HG02943 (cell line): Measurements from ENCODE around the gene INHBE.

Experiments
- ATAC-seq: cut with Tn5 transposase; IDR thresholded peaks from one replicate; pipeline ENCODE4 v1.9.1; 2021; ENCODE audit warnings: mild to moderate bottlenecking, low read depth, moderate library complexity; ENCODE audit not compliant: unreplicated experiment

Gene INHBE

DNA sequence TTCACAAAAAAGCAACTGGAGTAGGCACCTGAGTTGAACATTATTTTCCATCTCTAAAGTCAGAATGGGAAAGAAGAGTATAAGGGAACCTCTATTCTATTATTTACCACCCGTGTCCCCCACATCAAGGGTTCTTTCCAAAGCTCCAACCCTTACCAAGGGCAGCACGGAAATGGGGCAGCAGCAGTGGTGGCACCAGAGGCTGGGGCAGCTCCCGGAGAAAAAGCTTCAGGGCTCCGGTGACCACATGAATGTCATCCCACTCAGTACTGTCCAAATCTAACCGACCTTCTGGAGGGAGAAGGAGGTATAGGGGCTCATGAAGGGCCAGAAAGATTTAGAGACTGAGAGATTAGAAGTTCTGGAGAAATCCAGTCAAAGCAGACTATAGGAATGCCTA is 18.8 kb downstream of the INHBE start:
- ATAC-seq = no peak

GRCh38 chr12:57474430-57474829 is 19.3 kb downstream of the INHBE start:
- no peak for ATAC-seq

- ATAC-seq = no peak
Measured at GRCh38 chr12:57474862-57475261, 19.8 kb downstream of the INHBE start.

- ATAC-seq = no peak
Measured at GRCh38 chr12:57475271-57476161, 20.4 kb downstream of the INHBE start.

DNA sequence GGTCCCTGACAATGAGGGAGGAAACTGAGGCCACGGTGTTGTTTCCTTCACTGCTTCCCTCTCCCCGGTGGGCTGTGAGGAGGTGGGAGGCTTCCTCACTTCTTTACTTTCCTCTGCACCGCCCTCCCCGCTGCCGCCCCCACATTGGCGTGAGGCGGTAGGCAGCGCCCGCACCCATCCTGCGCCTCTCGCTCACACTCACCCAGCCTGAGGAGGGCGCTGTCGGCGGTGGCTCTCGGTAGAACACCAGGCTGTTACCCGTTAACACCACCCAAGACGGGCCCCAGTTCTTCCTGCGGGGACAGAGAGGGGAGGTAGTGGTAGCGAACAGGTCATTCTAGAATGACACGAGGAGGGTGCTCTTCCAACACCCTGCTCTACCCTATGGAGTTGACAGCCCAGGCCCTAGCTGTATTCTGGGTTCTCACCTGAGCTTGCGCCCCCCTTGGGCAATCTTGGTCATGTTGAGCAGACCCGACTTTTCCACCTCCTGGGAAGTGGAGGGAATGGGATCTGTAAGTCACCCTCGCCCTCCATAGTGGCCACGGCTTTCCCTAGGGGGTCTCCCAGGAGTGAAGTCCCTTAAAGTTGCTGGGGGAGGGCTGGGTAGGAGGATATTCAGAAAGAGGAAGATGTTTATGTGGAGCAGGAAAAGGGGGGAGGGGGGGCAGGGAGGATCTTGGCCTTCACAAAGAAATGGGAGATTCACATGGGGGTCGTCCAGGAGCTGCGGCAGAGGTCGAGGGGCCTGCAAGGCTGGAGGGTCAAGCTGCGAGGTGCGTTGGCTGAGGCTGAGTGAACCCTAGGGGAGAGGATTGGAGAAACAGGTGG is 21.3 kb downstream of the INHBE start:
- no peak for ATAC-seq

GRCh38 chr12:57476993-57477709 is 22.0 kb downstream of the INHBE start:
- ATAC-seq = no peak

- no peak for ATAC-seq
Measured at GRCh38 chr12:57477710-57478681, 22.9 kb downstream of the INHBE start.

DNA sequence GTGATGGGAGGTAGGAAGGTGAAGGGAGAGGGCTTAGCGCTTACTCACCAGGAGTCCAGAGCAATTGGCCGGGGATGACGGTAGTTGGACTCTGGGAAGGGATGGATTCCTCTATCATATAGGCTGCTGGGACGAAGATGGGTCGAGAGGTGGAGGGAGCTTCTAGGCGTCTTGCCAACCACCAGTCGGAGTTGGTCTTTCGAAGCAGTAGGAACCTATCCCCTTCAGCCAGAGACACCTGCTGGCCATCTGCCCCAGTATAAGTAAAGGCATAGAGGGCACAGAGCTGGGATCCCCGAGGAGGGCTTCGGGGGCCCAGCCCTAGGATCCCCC is 23.9 kb downstream of the INHBE start:
- ATAC-seq = no peak

DNA sequence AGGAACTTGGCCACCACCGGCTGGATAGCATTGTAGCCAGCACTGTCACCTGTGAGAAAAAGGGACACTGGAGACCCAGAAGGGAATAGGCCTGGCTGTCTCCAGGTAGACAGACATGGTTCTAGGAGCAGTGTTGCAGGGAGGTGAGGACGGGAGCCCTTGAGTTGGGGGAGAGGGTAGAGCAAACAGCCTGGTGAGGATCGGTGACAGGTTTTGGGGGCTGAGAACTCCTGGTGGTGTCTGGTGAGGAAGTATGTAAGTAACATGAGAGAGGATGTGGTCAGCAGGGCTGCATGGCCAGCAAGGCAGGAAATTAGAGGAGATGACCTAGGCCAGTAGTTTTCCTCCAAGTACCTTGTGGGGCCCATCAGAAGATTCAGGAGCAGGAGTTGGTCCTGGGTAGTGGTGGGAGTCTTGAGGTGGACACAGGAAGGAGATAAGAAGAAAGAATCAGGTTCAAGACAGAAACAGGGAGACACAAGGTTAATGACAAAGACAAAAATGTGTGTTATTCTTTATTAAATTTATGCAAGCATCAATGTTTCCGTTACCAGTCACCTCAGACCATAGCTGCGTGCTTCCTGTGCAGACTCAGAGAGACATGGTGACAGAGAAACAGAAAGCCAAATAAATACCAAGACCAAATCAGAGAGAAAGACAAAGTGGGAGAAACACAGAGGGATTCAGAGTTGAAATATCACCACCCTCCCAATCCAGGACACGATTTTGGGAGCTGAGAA is 24.4 kb downstream of the INHBE start, which contains the start of gene ARHGAP9:
TSS of gene ARHGAP9 (minus strand) at position 491 of the 740 bp plus-strand sequence. CDS start at position 31, 460 bp downstream.
- no peak for ATAC-seq

DNA sequence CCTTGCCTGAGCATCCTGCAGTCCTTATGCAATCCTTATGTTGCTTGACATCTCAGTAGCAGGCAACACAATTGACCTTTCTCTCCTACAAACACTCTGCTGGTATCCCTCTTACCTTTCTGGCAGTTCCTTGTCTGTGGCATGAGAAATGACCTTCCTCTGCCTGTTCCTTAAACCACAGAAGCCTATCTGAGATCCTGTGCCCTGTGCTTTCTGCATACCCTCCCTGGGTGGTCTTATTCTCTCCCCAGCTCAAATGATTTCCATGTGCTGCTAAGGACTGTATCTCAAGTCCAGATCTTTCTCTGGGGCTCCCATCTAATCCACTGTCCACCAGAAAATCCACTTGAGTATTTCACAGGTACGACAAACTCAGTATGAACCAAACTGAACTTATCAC is 26.6 kb downstream of the INHBE start:
- no peak for ATAC-seq

DNA sequence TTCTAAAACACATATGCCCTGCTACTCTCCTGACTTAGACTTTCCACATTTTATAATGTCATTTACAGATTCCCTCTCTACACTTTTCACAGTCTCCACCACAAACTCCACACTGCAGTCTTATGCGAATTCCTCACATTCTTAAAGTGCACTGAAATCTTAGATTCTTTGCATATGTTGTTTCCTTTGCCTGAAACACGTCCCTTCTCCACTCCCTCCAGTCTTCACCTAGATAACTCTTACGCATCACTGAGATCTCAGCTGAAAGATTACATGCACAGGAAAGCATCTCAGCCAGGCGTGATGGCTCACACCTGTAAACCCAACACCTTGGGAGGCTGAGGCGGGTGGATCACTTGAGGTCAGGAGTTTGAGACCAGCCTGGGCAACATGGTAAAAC is 28.4 kb downstream of the INHBE start:
- ATAC-seq = no peak

DNA sequence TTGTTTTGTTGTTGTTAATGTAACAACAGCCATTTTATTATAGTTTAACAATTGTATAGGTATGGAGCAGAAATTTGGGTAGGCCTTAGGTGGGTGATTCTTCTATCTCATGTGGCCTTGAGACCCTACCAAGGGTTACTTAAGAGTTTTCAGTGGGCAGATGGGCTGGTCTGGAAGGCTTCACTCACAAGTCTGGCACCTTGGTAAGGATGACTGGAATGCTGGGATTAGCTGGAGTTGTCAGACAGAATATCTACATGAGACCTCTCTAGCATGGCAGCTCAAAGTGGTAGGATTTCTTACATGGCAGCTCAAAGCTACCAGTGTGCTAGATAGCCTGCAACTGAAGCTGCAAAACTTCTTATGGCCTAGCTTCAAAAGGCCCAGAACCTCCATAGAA is 30.6 kb downstream of the INHBE start:
- no peak for ATAC-seq

DNA sequence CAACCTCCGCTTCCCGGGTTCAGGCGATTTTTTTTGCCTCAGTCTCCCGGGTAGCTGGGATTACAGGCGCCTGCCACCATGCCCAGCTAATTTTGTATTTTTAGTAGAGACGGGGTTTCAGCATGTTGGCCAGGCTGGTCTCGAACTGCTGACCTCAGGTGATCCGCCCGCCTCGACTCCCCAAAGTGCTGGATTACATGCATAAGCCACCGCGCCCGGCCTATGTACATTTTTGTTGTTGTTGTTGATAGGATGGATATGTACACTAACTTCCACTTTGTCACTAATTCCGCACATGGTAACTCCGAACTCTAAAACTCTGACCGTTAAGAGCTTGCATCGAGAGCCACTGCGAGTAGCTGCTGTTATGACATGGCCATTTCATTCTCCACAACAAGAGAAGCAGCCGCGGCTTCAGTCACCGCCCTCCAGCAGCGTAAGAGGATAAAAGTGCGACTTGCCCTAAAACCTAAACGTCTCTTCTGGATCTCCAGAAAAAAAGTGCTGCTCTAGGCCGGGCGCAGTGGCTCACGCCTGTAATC is 32.0 kb downstream of the INHBE start:
- no peak for ATAC-seq

- peak; percentile 98 for ATAC-seq
Measured at GRCh38 chr12:57487597-57488401, 32.7 kb downstream of the INHBE start, which contains the start of gene MARS1. Gene MARS1 (plus strand): TSS chr12:57488068. CDS start chr12:57488091, 23 bp downstream.

DNA sequence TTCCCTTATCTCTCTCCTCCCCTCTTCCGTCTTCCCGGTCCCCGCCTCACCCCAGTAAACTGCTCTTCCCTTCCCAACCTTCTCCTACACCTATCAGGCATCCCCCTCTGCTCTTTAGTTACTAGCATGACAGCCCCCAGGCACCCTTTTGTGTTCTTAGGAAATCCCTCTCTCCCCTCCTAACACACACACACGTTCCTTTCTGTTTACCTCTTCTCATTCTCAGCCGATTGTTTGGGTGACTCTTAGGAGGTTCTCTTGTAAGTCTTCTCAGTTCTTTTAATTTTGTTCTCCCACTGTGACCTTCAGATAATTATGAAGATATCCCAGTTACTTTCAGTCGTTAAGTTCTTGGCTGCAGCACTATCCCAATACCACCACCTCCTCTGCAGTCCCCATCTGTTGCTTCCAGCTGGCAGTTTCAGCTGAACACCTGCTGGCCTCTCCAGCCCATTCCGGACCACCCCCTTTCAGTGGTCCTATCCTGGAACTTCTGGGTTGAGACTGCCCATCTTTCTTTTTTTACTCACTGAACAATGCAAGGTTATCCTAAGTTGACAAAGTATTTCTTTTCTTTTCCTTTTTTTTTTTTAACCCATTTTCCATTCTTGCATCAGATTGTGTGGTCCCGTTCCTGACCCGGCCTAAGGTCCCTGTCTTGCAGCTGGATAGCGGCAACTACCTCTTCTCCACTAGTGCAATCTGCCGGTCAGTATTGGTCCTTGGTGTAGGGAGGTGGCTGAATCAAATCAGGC is 33.5 kb downstream of the INHBE start:
- no peak for ATAC-seq

- no peak for ATAC-seq
Measured at GRCh38 chr12:57489157-57489641, 34.1 kb downstream of the INHBE start.

GRCh38 chr12:57490126-57490525 is 35.0 kb downstream of the INHBE start:
- no peak for ATAC-seq
